HG02884 (cell line): ENCODE data around the gene RDH16.

Experiments used
- ATAC-seq: cut with Tn5 transposase; IDR thresholded peaks from one replicate; pipeline ENCODE4 v1.9.1; 2021; ENCODE audit warnings: mild to moderate bottlenecking, moderate library complexity; ENCODE audit not compliant: unreplicated experiment

The RDH16 gene, protein sequence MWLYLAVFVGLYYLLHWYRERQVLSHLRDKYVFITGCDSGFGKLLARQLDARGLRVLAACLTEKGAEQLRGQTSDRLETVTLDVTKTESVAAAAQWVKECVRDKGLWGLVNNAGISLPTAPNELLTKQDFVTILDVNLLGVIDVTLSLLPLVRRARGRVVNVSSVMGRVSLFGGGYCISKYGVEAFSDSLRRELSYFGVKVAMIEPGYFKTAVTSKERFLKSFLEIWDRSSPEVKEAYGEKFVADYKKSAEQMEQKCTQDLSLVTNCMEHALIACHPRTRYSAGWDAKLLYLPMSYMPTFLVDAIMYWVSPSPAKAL

DNA sequence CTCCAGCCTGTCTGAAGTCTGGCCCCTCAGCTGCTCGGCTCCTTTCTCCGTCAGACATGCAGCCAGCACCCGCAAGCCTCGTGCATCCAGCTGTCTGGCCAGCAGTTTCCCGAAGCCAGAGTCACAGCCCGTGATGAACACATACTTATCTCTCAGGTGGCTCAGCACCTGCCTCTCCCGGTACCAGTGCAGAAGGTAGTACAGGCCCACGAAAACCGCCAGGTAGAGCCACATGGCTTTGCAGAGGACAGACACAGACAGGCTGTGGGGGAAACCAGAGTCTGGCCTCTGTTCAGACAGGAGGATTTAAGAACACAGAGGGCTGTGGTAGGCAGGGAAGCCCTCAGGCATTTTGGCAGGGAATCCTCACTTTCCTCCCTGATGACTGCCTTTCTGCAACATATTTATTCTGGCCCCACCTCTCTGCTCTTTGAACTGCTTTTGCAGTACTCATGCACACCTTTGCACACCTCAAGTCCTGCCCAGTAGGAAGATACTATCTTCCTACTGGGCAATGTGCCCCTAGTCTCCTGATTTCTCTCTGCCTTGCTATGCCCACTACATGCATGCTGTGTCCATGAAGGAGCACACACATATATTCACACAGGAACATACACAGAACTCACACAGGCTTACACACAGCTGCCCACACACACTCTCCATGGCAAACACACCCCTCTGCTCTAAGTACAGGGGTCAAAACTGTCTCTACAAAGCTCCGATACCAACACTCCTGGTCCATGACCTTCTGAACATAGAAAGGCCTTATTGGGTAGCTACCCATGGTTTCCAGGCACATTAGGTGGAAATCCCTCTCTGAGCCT lies at the start of gene RDH16:
RDH16 (minus strand) TSS at position 380 of the 824 bp plus-strand sequence; CDS start at position 234, 146 bp downstream.
- no peak for ATAC-seq

DNA sequence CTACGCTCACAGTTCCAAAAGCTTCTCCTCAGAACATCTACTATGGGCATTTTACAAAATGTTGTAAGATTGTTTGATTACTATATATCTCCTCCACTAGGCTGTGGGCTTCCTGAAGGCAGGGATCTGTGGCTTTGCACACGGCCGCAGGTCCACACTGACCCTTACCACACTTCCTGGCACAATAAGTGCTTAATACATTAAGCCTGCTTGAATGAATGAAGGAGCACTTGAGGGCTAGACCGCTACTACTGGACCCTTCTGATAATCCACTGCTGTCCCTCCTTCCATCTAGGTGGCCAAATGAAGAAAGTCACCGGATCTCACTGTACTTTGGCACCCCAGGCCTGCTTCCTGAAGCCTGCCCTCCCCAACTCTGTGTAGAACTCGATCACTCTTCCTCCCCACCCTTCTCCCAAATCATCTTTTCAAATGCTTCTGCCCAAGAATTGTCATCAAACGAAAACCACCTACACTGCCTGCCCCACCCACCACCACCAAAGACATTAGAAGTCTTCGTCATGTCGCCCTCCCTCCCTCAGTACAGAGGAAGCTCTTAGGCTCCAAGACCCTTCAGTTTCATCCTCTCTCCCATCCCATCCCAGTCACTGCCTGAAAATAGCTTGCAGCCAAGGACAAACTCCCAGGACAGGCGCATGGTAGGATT lies 49.5 kb upstream of the RDH16 start:
- no peak for ATAC-seq

DNA sequence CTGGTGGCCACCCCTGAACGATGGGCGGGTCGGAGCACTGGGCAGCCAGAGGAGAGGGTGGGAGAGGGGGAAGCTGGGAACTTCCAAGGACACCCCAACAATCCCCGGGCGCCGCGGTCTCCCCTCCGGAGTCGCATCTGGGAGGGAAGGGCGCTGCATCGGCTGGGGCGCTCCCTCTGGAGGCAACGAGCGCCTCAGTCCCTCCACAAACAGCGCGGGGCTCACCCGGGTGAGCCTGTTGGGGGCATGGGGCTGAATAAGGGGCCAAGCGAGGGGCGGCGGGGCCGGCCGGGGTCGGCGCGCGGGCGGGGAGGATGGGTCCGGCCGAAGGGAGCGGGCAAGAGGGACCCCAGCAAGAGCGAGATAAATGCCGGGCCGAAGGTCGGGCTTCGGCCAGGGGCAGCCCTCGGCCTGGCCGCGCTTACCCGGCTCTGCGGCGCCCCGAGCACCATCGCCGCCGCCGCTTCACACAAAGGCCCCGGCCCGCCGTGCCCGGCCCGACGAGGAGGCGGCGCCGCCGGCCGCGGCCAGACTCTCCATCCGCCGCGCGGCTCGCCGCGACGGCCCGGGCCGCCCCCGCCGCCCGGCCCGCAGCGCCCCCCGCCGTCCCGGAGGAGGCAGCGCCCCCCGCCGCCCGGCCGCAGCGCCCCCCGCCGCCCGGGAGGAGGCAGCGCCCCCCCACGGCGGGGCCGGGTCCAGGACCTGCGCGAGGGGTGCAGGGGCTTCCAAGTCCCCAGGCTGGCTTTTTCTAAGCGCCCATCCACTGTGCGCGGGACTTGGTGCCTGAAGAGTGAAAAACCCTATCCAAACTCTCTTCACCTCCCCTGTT lies 48.8 kb upstream of the RDH16 start, which contains the start of gene ZBTB39:
ZBTB39 (minus strand) TSS at position 567 of the 829 bp plus-strand sequence. CDS start 1,629 bp downstream, outside the sequence.
- ATAC-seq, result peak; percentile 59

DNA sequence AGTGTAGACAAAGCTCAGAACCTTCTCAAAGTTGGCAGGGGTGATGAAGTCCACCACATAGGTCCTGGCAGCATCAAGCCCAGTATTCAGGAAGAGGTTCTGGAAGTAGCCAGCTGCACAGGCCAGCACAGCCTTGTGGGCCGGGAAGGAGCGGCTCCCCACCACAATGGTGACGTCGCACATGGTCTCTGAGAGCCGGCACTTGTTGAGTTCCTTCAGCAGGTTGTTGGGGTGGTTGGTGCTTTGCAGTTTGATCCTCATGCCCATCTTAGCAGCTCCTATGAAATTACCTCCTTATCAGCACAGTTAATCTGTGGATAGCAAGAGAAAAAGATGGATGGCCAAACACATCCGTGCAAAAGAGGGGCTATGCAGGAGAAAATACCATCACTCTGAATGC lies 47.2 kb upstream of the RDH16 start:
- ATAC-seq, result no peak

DNA sequence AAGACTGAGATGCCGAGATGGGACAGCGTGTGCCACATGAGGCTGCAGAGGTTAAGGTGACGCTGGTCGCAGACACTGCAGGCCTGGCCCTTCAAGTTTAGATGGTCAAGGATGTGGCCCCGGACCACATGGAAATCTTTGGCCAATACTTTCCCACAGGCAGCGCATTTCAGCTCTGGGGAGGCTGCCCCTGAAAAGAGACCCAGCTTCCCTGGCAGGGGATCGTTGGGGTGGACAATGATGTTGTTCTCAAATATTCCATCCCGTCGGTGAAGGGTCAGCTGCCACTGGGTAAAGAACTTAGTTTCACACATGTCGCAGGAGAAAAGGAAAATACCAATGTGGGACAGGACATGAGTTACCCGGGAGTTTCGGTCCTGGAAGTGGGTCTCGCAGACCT lies 46.0 kb upstream of the RDH16 start:
- ATAC-seq, result no peak

DNA sequence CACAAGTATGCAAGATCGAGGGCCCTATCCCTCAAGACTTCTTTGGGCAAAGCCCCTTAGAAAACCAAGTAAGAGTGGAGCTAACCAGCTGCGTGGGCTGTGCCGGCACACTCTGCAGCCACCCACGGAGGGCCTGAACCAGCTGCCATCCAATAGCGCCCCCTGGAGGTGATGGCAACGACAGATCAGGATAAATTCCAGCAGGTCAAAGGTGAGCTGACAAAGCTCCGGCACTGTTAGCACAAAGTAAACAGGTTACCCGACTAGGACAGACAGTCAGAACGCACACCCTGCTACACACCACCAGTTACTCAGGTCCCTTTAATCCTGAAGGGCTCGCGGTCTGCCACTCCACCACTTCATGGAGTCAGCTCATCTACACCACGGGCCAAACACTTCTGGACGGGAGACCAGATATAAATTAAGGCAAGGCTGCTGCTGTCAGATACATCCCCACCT lies 44.1 kb upstream of the RDH16 start:
- ATAC-seq, result no peak

DNA sequence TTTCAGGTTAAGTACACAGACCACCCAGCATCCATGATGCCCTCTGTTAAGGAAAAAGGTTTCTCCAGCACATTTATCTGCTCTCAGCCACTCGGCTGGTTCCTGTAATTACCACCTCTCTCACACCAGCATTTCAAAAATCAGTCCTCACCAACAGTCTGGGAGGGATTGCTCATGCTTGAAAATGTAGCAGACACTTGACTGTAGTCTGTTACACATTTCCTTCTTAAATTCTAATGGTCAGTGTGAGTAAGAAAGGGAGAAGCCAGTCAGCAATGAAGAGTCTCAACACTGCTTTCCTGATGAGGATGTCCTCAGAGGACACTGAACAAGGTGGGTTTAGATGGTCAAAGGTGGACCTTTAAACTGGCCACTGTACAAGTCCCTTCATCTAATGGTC lies 43.0 kb upstream of the RDH16 start:
- ATAC-seq, result no peak

DNA sequence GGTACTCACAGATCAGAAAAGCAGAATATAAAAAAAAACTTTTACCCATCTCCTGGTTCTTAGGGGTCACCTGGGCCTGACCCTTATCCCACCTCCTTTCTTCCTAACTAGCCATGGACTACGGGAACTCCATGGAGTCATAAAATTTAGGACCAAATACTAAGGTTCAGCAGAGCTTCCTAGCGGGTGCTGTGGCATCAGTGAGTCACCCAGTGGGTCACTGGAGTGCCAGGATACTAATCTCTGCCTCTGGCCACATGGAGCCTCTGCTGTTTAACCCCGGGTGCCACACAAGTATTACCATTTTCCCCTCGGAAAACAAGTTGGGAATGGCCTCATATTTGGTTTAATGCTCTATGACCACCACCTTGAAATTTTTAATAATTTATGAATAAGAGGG lies 42.0 kb upstream of the RDH16 start:
- no peak for ATAC-seq

DNA sequence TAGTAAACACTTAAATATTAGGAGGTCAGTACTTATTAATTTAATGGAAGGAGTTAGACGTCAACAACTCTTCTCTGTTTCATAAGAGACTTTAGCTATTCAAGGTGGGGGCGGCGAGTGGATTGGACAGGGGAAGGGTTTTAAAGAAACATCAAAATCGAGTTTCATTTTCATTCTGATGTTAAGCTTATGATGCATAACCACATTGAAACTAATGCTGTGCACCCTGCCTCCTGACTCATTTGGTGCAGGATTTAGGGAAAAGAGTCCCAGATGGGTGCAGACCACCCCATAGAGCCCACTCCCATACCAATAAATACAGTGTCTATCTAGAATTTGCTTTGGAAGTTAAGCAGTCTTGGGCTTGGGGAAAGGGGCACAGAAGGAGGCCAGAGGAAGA lies 41.6 kb upstream of the RDH16 start:
- ATAC-seq, result peak; percentile 93

DNA sequence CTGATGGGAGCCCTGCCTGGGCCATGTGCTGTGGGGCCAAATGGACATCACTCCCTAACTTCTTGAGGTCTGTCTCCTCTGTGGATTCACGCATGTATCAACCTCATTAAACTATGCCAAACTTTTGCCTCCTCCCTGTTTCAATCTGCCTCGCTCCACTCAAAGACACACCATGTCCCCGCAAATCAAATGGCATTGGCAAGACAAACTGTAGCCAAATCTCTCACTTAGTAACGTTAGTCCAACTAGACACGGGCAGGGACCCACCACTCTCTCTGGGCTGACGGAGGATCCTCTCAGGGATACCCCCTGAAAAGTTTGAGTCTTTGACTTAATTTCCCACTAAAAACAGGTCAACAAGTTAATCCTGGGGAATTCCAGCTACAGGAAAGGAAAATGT lies 40.9 kb upstream of the RDH16 start:
- no peak for ATAC-seq

DNA sequence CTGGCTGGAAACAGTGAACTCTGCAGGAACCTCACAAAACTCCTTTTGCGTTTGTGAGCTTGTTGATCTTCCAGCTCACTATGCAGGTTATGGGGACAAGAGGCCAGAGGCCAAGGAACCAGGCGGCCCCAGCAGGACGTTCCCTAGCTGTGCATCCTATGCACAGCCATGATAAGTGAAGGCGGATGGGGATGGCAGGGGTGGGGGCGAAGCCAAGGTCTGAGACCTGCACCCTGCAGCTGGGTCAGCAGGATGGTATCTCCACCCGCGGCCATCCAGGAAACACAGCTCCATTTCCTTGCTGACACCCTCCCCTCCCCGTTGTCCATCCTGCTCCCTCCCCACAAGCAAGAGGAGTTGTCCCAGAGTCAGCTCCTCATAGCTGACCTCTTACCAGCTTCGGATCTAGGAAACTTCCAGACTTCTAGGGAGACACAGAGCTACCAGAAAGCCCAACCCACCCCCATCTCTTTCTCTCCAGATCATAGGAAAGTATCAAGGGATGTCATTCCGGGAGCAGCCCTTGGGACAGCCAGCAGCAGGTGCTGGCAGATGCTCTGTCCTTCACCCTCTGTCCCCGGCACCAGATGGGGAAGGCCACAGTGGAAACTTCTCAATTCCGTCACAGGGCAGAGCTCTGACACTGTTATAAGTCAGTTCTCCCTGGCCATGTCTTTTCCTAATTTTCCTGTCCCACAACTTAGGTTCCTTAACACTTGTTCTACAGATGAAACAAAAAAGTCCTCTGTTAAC lies 39.6 kb upstream of the RDH16 start:
- ATAC-seq, result no peak

DNA sequence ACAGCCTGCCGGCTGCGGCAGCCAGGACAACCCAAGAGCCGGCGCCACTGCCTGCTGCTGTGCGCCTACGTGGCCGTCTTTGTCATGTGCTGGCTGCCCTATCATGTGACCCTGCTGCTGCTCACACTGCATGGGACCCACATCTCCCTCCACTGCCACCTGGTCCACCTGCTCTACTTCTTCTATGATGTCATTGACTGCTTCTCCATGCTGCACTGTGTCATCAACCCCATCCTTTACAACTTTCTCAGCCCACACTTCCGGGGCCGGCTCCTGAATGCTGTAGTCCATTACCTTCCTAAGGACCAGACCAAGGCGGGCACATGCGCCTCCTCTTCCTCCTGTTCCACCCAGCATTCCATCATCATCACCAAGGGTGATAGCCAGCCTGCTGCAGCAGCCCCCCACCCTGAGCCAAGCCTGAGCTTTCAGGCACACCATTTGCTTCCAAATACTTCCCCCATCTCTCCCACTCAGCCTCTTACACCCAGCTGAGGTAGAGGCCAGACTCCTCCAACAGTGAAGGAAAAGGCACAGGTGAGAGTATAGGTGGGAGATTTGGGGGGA lies 38.6 kb upstream of the RDH16 start:
- ATAC-seq, result no peak

DNA sequence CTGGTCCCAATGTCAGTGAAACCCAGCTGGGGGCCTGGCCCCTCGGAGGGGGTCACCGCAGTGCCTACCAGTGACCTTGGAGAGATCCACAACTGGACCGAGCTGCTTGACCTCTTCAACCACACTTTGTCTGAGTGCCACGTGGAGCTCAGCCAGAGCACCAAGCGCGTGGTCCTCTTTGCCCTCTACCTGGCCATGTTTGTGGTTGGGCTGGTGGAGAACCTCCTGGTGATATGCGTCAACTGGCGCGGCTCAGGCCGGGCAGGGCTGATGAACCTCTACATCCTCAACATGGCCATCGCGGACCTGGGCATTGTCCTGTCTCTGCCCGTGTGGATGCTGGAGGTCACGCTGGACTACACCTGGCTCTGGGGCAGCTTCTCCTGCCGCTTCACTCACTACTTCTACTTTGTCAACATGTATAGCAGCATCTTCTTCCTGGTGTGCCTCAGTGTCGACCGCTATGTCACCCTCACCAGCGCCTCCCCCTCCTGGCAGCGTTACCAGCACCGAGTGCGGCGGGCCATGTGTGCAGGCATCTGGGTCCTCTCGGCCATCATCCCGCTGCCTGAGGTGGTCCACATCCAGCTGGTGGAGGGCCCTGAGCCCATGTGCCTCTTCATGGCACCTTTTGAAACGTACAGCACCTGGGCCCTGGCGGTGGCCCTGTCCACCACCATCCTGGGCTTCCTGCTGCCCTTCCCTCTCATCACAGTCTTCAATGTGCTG lies 38.0 kb upstream of the RDH16 start:
- ATAC-seq, result no peak

DNA sequence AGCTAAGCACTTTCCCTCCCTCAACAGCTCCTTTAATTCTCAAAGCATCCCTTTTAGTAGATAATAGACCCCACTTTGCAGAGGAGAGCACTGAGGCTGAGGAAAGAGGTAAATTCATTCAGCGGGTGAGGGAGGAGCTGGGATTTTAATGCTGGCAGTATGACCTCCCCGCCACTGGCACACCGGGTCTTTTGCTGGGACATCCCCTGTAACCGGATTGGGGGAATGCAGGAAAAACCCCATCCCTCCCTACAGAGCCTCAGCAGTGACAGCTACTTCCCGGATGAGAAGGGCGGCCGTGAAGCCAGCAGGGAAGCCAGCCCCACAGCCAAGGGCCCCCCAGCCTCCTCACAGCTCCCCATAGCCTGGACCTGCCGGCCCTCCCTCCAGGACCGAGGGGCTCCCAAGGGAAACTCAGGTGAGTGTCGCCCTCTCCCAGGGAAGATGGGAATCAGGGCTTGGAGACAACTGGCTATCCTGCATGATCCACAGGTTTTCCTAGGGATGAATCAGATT lies 36.9 kb upstream of the RDH16 start:
- ATAC-seq, result no peak

DNA sequence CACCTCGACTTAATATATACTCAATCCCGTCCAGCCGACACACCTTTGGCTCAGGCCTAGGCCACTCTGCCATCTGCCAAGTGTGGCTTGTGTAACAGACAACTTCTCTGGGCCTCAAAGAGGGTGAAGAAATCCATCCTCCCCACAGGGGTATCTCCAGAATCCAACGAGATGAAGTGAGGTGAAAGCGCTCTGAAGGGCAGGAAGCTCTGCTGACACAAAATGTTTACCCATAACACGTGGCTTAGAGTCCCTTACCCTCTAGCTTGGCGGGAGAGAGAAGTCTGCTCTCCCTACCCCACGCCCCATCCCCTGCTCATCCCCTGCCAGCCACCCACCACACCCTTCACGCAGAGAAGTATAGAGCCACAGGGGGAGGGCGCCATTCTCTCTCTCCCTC lies 35.9 kb upstream of the RDH16 start:
- ATAC-seq, result no peak

DNA sequence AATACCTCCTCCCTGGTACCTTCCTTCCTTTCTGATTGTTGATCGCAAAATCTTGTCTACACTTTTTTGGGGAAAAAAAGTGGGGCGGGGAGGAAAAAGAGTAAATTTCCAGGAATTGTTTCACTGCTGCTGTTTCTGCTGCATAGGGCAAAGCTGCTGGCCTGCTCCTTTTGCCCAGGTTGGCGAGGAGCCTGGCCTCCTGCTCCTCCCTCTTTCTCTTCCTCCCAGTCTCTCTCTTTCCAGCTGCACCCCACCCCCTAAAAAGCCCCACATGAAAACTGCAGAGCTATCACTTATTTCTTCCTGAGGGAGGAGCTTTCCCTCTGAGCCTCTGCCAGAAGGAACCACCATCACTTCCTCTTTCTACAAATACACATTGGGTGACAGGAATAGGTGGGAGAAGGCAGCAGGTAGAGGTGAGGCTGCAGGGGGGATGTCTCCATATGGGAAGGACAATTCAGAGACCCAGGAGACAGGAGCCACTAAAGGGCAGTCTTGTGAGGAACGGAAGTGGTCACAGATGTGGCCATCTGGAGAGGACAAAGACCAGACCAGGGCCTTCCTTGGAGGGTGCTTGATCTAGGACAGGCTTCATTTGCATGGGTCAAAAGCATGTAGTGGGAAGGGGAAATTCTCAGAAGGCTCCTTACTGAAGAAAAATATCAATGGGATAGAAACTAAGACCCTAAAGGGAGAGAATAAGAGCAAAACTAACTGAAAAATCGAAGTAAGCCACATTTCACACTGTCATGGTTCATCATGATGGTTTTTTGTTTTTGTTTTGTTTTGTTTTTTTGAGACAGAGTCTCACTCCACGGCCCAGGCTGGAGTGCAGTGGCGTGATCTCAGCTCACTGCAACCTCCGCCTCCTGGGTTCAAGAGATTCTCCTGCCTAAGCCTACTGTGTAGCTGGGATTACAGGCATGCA lies 34.2 kb upstream of the RDH16 start:
- ATAC-seq, result no peak

DNA sequence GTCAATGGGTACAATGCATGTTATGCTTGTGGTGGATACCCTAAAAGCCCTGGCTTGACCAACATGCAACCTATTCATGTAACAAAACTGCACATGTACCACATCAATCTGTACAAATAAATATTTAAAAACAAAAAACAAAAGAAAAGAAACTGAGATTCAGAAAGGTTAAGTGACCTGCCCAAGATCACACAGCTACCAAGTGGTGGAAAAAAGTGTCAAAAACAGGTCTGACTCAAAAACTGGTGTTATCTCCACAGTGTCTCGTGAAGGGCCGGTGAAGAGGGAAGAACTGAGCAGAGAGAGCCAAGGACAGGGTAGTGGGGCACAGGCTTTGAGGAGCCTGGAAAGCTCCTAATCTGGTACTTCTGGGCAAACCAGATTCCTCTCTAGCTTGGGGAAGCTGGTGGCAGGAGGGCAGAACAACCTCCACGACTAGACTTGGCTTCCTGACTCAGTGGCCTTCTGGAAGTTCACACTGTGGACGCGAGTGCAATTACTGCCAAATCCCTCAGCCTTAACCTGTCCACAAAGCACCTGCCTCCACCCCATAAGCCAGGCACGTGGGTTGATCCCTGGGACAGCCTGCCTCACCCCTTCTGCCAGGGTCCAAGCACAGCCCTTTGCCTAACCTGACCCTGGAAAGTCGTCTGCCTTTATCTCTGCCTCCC lies 33.4 kb upstream of the RDH16 start:
- ATAC-seq, result no peak
